HTERT RPE-1 (cell line): ENCODE results near the gene BEST3.

Source experiments
- in situ Hi-C: fragments of 300-500 bp; cut with MboI; formaldehyde crosslinking; loops from 4 replicates; pipeline ENCODE4 v1.14.3; 2020; ENCODE audit warnings: low sequenced_read_pairs

BEST3 gene

GRCh38 chr12:69655616-69656340, 43.3 kb downstream of the BEST3 start:
- in situ Hi-C loops, result no loop called here

- in situ Hi-C loops, result no loop called here
These were observed 45.4 kb downstream of the BEST3 start for GRCh38 chr12:69653703-69654102.

GRCh38 chr12:69651922-69652321, 47.2 kb downstream of the BEST3 start:
- in situ Hi-C loops, result no loop called here

DNA sequence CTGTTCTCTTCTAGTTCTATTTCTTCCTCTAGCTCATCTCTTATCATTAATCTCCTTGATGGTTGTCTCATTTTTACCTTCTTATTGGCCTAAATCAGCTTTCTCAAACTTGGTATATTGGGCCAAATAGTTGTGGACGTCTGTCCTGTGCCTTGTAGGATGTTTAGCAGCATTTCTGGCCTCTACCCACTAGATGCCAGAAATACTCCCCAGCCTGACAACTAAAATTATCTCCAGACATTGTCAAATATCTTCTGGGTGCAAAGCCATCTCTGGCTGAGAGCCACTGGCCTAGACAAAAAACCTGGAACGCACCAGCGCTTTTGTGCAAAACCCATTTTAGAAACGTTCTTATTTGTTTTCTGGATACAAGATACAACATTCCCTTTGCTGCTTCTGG, 49.6 kb downstream of the BEST3 start:
- in situ Hi-C loops, result no loop called here

DNA sequence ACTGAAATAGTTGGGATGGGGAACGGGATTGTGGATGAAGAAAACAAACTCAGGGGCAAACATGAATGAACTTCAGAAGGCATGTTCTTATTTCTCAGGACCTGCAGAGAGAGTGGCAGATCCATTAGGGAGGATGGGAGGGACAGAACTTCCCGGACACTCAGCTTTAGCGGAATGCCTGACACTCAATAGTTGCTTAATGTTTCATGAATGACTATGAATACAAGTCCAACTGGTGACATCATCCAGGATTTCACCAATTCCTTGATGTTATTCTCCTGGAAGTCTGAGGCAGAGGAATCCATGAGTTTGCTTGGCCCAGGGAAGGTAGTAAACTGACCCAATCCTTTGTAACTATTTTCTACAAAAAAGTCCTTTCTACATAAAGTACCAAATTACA, 50.6 kb downstream of the BEST3 start:
- in situ Hi-C loops, result no loop called here

GRCh38 chr12:69647178-69647577, 51.9 kb downstream of the BEST3 start:
- in situ Hi-C loops, result no loop called here

- in situ Hi-C loops, result no loop called here
These were observed 54.1 kb downstream of the BEST3 start for GRCh38 chr12:69645031-69645430.

- in situ Hi-C loops, result no loop called here
These were observed 54.6 kb downstream of the BEST3 start for GRCh38 chr12:69644511-69644910.

- in situ Hi-C loops, result no loop called here
These were observed 56.6 kb downstream of the BEST3 start for GRCh38 chr12:69642531-69642930.

GRCh38 chr12:69641546-69641945, 57.6 kb downstream of the BEST3 start:
- in situ Hi-C loops, result no loop called here

DNA sequence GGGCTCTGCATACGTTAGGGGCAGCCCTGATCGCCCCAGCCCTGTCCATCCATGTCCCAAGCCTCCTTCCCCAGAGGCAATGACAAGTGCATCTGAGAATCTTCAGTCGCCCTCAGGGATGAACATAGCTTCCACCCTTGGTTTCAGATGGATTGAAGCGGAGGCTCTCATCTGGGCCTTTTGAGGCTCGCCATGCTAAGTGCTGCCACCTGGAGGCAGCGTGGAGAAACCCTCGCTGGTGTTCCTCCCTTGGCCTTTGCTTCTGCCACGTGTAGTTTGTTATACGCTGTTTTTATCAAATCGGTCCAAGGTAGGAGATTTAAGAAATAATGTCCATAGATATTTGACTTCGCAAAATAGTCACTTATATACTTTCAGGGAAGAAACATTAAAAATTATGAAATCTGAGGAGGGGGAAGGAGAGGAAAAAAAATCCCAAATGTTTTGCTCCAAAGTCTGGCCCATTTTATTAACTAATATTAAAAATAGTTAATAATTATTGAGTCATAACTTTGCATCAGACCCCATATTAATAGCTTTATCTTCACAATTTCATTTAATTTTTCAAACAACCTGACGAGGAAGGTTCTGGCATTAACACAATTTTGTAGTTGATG, 59.6 kb downstream of the BEST3 start:
- in situ Hi-C loops, result no loop called here

DNA sequence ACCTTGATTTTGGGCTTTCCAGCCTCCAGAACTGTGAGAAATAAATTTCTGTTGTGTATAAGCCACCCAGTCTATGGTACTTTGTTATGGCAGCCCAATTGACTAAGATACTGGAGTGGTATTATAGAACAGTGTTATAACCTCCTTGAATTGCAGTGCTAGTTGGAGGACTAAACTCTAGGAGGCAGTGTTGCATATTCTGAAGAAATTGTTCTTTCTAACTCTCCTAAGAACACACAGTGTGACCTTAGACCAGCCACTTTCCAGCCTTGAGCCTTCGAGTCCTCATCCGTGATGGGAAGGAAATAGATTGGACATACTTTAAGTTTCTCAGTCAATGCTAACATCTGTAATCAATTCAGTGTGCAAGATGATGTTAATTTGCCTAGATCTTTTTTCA, 66.0 kb downstream of the BEST3 start:
- in situ Hi-C loops, result no loop called here

DNA sequence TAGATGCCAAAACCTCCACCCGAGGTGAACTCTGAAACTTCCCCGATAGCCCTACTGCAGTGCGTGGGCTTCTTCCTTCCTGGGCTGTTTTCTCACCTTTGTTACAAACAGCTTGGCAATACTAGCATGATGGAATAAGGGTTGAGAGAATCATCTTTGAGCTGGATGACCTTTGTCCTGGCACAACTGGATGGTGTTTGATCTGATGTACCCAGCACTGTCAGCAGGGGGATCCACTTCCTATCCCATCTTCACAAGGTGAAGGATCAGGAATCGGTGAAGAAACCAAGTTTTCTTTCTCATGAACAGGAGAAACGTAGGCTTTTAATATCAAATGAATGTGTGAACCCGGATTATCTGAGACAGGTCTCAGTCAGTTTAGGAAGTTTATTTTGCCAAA, 68.9 kb downstream of the BEST3 start:
- in situ Hi-C loops, result no loop called here

DNA sequence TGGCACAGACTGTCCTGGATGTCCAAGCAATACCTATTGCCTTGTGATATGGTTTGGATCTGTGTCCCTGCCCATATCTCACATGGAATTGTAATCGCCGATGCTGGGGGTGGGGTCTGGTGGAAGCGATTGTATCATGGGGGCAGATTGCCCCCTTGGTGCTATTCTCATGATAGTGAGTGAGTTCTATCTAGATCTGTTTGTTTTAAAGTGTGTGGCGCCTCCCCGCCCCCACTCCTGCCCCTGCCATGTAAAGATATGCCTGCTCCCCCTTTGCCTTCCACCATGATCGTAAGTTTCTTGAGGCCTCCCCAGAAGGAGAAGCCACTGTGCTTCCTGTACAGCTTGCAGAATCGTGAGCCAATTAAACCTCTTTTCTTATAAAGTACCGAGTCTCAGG, 71.6 kb downstream of the BEST3 start:
- in situ Hi-C loops, result no loop called here

GRCh38 chr12:69623970-69624369, 75.1 kb downstream of the BEST3 start:
- in situ Hi-C loops, result no loop called here

DNA sequence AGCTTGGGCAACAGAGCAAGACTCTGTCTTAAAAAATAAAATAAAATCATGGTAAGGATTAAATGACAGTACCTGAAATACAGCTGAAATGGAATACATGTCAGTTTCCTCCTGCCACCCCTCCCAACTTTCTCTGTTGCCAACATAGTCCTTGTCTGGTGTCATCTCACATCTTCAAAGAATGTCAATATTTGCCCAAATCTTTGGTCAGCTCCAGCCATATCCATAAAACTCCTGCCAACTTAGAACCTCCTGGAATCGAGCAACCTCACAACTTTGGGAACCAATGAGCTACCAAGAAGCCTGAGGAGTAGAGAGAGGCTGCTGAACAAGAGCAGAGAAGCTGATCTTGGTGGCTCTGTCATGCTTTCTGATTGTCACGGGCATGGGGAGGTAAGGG, 77.6 kb downstream of the BEST3 start:
- in situ Hi-C loops, result no loop called here

- in situ Hi-C loops, result no loop called here
These were observed 78.2 kb downstream of the BEST3 start for GRCh38 chr12:69620921-69621320.

GRCh38 chr12:69620077-69620476, 79.0 kb downstream of the BEST3 start:
- in situ Hi-C loops, result no loop called here

GRCh38 chr12:69619050-69619449, 80.1 kb downstream of the BEST3 start:
- in situ Hi-C loops, result no loop called here

DNA sequence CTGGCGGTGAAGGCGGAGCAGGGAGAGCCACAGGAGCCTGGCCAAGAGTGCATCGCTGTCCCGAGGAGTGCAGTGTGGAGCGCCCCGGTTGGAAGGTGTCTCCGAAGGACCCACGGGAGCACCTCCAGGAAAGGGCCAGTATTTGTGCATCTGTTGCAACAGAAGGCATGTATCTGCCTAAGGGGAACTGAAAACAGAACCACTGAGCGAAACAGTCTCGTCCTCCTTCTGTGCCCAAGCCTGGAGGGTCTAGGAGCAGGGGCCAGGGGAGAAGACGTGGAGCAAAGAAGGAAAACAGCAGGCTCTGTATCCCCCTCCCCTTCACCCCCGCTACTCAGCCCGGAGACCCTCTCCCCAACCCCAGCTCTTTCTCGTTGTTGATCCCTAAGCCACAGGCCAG, 83.1 kb downstream of the BEST3 start:
- in situ Hi-C loops, result no loop called here

GRCh38 chr12:69613351-69613750, 85.8 kb downstream of the BEST3 start:
- in situ Hi-C loops, result no loop called here

DNA sequence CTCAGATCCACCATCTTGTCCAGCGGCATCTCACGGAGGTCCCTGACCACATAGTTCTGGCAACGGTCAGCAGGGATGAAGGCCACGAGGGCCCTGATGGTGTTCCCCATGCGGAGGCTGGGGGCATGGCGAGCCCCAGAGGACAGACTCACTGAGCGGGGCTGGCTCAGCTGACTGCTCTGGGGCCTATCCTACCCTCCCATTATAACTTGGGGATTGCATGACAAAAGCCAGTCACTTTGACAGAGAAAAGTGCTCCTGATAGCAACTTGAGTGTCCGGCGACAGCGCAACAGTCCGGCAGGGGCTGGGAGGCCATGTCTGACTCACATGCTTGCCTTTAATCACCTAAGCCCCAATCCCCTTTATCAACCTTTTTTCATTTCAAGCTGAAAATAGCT, 88.4 kb downstream of the BEST3 start, which contains the start of gene LRRC10:
LRRC10 (minus strand) TSS at position 179 of the 400 bp plus-strand sequence; CDS start at position 110, 69 bp downstream.
- in situ Hi-C loops, result no loop called here

- in situ Hi-C loops, result no loop called here
These were observed 89.0 kb downstream of the BEST3 start for GRCh38 chr12:69610126-69610525.
